ENCODE data around the gene TMEM181.

DNA sequence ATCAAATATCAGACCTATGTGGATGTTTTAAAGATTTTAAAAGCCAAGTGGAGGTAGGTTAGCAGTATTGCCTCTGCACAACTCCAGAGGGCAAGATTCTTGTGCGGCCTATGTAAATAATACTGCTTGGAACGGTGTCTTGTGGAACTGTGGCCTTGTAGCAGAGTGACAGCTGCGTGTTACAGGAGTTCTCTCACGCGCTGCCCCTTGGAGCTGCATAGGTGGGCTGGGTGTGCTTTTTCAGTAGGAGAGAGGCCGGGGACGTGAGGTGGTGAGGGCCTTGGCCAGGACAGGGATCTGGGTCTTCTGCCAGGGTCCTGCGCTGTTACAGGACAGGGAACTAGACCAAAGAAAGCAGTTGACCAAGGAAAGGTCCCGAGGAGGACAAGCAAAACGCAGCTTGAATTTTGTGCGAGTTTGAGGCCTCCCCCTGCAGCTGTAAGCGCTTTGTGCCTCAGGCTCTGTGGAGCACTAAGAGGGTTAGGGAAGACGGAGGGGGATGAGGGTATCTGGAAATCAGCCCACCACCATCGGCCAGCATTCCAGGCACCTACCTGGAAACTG is 1.5 kb downstream of the TMEM181 start:
- TF ChIP-seq CTCF (IDR thresholded peaks at IDR 0.05) = no peak
- TF ChIP-seq POLR2A (IDR thresholded peaks at IDR 0.05) = no peak

Data from esophagus squamous epithelium (tissue), 4 donors.